Measurements from ENCODE around the gene ZNF407.
A peak's percentile ranks its signal among the peaks of the same experiment; 100 is the strongest.
"Not testable (repeated sequence)": the region's sequence is repeated elsewhere in the genome, so short reads cannot be mapped to it uniquely, and the experiment has no call there.

ZNF407 gene

GRCh38 chr18:74967438-74967837, 369.8 kb downstream of the ZNF407 start:
- in situ Hi-C loops (cut with HindIII; ENCODE audit: low pct_unique_long_range_greater_than_20kb, low sequenced_read_pairs): no loop called here
- no peak for TF ChIP-seq JUND (IDR thresholded peaks at IDR 0.05; ENCODE audit: low read depth)
- DNase-seq (ENCODE audit: low read depth in 1 of 2, low spot score in 1 of 2): no peak

GRCh38 chr18:74967979-74968378, 370.3 kb downstream of the ZNF407 start:
- no peak for TF ChIP-seq JUND (IDR thresholded peaks at IDR 0.05; ENCODE audit: low read depth)
- in situ Hi-C loops (cut with HindIII; ENCODE audit: low pct_unique_long_range_greater_than_20kb, low sequenced_read_pairs): no loop called here

GRCh38 chr18:74971358-74971757, 373.7 kb downstream of the ZNF407 start:
- in situ Hi-C loops (cut with HindIII; ENCODE audit: low pct_unique_long_range_greater_than_20kb, low sequenced_read_pairs); DNase-seq (ENCODE audit: low read depth in 1 of 2, low spot score in 1 of 2): not testable (repeated sequence)

More at GRCh38 chr18:74967979-74968378, 370.3 kb downstream of the ZNF407 start:
- no peak for DNase-seq (ENCODE audit: low read depth in 1 of 2, low spot score in 1 of 2)

- in situ Hi-C loops (cut with HindIII; ENCODE audit: low pct_unique_long_range_greater_than_20kb, low sequenced_read_pairs): not testable (repeated sequence)
Observed at GRCh38 chr18:74971776-74972175, 374.1 kb downstream of the ZNF407 start.

GRCh38 chr18:74972354-74972753, 374.7 kb downstream of the ZNF407 start:
- peak in 1 of 2 experiments; percentile 2 for DNase-seq (ENCODE audit: low read depth in 1 of 2, low spot score in 1 of 2)
- no peak for TF ChIP-seq JUND (IDR thresholded peaks at IDR 0.05; ENCODE audit: low read depth)
- in situ Hi-C loops (cut with HindIII; ENCODE audit: low pct_unique_long_range_greater_than_20kb, low sequenced_read_pairs): no loop called here

More at GRCh38 chr18:74971776-74972175, 374.1 kb downstream of the ZNF407 start:
- not testable (repeated sequence) for DNase-seq (ENCODE audit: low read depth in 1 of 2, low spot score in 1 of 2)

- DNase-seq (ENCODE audit: low read depth in 1 of 2, low spot score in 1 of 2): no peak
- in situ Hi-C loops (cut with HindIII; ENCODE audit: low pct_unique_long_range_greater_than_20kb, low sequenced_read_pairs): no loop called here
- TF ChIP-seq JUND (IDR thresholded peaks at IDR 0.05; ENCODE audit: low read depth): no peak
Observed at GRCh38 chr18:74975001-74975400, 377.3 kb downstream of the ZNF407 start.

- in situ Hi-C loops (cut with HindIII; ENCODE audit: low pct_unique_long_range_greater_than_20kb, low sequenced_read_pairs): no loop called here
- DNase-seq (ENCODE audit: low read depth in 1 of 2, low spot score in 1 of 2): no peak
- no peak for TF ChIP-seq JUND (IDR thresholded peaks at IDR 0.05; ENCODE audit: low read depth)
Observed at GRCh38 chr18:74976331-74976909, 378.8 kb downstream of the ZNF407 start.

- no peak for TF ChIP-seq JUND (IDR thresholded peaks at IDR 0.05; ENCODE audit: low read depth)
- in situ Hi-C loops (cut with HindIII; ENCODE audit: low pct_unique_long_range_greater_than_20kb, low sequenced_read_pairs): no loop called here
- no peak for DNase-seq (ENCODE audit: low read depth in 1 of 2, low spot score in 1 of 2)
Observed at GRCh38 chr18:74977041-74977440, 379.4 kb downstream of the ZNF407 start.

- in situ Hi-C loops (cut with HindIII; ENCODE audit: low pct_unique_long_range_greater_than_20kb, low sequenced_read_pairs): no loop called here
- no peak for TF ChIP-seq JUND (IDR thresholded peaks at IDR 0.05; ENCODE audit: low read depth)
- no peak for DNase-seq (ENCODE audit: low read depth in 1 of 2, low spot score in 1 of 2)
Observed at GRCh38 chr18:74980669-74981068, 383.0 kb downstream of the ZNF407 start.

- in situ Hi-C loops (cut with HindIII; ENCODE audit: low pct_unique_long_range_greater_than_20kb, low sequenced_read_pairs): no loop called here
- no peak for TF ChIP-seq JUND (IDR thresholded peaks at IDR 0.05; ENCODE audit: low read depth)
Observed at GRCh38 chr18:74981476-74981875, 383.8 kb downstream of the ZNF407 start.

GRCh38 chr18:74982946-74983635, 385.4 kb downstream of the ZNF407 start:
- DNase-seq (ENCODE audit: low read depth in 1 of 2, low spot score in 1 of 2): no peak
- in situ Hi-C loops (cut with HindIII; ENCODE audit: low pct_unique_long_range_greater_than_20kb, low sequenced_read_pairs): no loop called here
- TF ChIP-seq JUND (IDR thresholded peaks at IDR 0.05; ENCODE audit: low read depth): no peak

More at GRCh38 chr18:74981476-74981875, 383.8 kb downstream of the ZNF407 start:
- DNase-seq (ENCODE audit: low read depth in 1 of 2, low spot score in 1 of 2): no peak

- DNase-seq (ENCODE audit: low read depth in 1 of 2, low spot score in 1 of 2): no peak
- in situ Hi-C loops (cut with HindIII; ENCODE audit: low pct_unique_long_range_greater_than_20kb, low sequenced_read_pairs): no loop called here
- no peak for TF ChIP-seq JUND (IDR thresholded peaks at IDR 0.05; ENCODE audit: low read depth)
Observed at GRCh38 chr18:74989134-74989533, 391.5 kb downstream of the ZNF407 start.

- no peak for DNase-seq (ENCODE audit: low read depth in 1 of 2, low spot score in 1 of 2)
- in situ Hi-C loops (cut with HindIII; ENCODE audit: low pct_unique_long_range_greater_than_20kb, low sequenced_read_pairs): no loop called here
- no peak for TF ChIP-seq JUND (IDR thresholded peaks at IDR 0.05; ENCODE audit: low read depth)
Observed at GRCh38 chr18:74990563-74991081, 393.0 kb downstream of the ZNF407 start.
